SK-N-SH treated with all-trans-retinoic acid at 6 μM for 48 hours (cell line): ENCODE results near the gene FLRT2.
A peak's percentile ranks its signal among the peaks of the same experiment; 100 is the strongest.

Source experiments
- ATAC-seq: fragments of 200-7000 bp; cut with Tn5 transposase; 3 replicates; pipeline ENCODE4 v1.9.1; 2020; ENCODE audit warnings: mild to moderate bottlenecking, moderate library complexity
- BACH2 ChIP-seq: fragments of 250-450 bp; sonication (Bioruptor Pico); IDR thresholded peaks from 2 replicates; pipeline ENCODE4 v1.9.0; 2021; ENCODE audit warnings: mild to moderate bottlenecking, borderline replicate concordance
- CSDC2 ChIP-seq: fragments of 250-450 bp; sonication (Bioruptor Pico); IDR thresholded peaks from 2 replicates; pipeline ENCODE4 v1.5.0; 2020; ENCODE audit warnings: mild to moderate bottlenecking, moderate library complexity
- ESRRG ChIP-seq: fragments of 250-450 bp; sonication (Bioruptor Pico); IDR thresholded peaks from 2 replicates; pipeline ENCODE4 v1.6.1; 2021; ENCODE audit warnings: mild to moderate bottlenecking
- GLIS3 ChIP-seq: fragments of 250-450 bp; sonication (Bioruptor Pico); IDR thresholded peaks from 2 replicates; pipeline ENCODE4 v1.5.0; 2020; ENCODE audit warnings: mild to moderate bottlenecking, moderate library complexity
- ISL1 ChIP-seq: fragments of 250-450 bp; sonication (Bioruptor Pico); IDR thresholded peaks from 2 replicates; pipeline ENCODE4 v2.1.2; 2022; ENCODE audit warnings: mild to moderate bottlenecking, moderate library complexity
- OSR1 ChIP-seq: fragments of 250-450 bp; sonication (Bioruptor Pico); IDR thresholded peaks from 2 replicates; pipeline ENCODE4 v1.8.0; 2022; ENCODE audit warnings: moderate library complexity, mild to moderate bottlenecking, inconsistent platforms
- PPARA ChIP-seq: fragments of 250-450 bp; sonication (Bioruptor Pico); IDR thresholded peaks from 2 replicates; pipeline ENCODE4 v1.5.0; 2020; ENCODE audit warnings: mild to moderate bottlenecking, borderline replicate concordance
- RARB ChIP-seq: fragments of 250-450 bp; sonication (Bioruptor Pico); IDR thresholded peaks from 2 replicates; pipeline ENCODE4 v1.8.0; 2021; ENCODE audit warnings: mild to moderate bottlenecking, moderate library complexity
- SNAI2 ChIP-seq: fragments of 250-450 bp; sonication (Bioruptor Pico); IDR thresholded peaks from 2 replicates; pipeline ENCODE4 v1.5.0; 2020; ENCODE audit warnings: mild to moderate bottlenecking, moderate library complexity
- TCF4 ChIP-seq: fragments of 250-450 bp; sonication (Bioruptor Pico); IDR thresholded peaks from 2 replicates; pipeline ENCODE4 v1.8.0; 2021; ENCODE audit warnings: mild to moderate bottlenecking, moderate library complexity, borderline replicate concordance
- TOX ChIP-seq: fragments of 250-450 bp; sonication (Bioruptor Pico); IDR thresholded peaks from 2 replicates; pipeline ENCODE4 v1.8.0; 2021; ENCODE audit warnings: mild to moderate bottlenecking, moderate library complexity, borderline replicate concordance
- ZC3H10 ChIP-seq: fragments of 250-450 bp; sonication (Bioruptor Pico); IDR thresholded peaks from 2 replicates; pipeline ENCODE4 v1.5.1; 2021; ENCODE audit warnings: mild to moderate bottlenecking, moderate library complexity
- ZFP3 ChIP-seq: fragments of 250-450 bp; sonication (Bioruptor Pico); IDR thresholded peaks from 2 replicates; pipeline ENCODE4 v1.5.0; 2020; ENCODE audit warnings: mild to moderate bottlenecking, moderate library complexity
- ZFP30 ChIP-seq: fragments of 450-650 bp; formaldehyde crosslinking; IDR thresholded peaks from 2 replicates; pipeline ENCODE4 v1.5.0; 2022; ENCODE audit warnings: mild to moderate bottlenecking, moderate library complexity
- ZNF70 ChIP-seq: fragments of 450-650 bp; formaldehyde crosslinking; IDR thresholded peaks from 2 replicates; pipeline ENCODE4 v1.5.0; 2020; ENCODE audit warnings: mild to moderate bottlenecking, moderate library complexity
- ZNF8 ChIP-seq: fragments of 450-650 bp; formaldehyde crosslinking; IDR thresholded peaks from 2 replicates; pipeline ENCODE4 v1.5.0; 2020; ENCODE audit warnings: mild to moderate bottlenecking, moderate library complexity
- TF ChIP-seq, protein P1 (sequence below): fragments of 250-450 bp; sonication (Bioruptor Pico); IDR thresholded peaks from 2 replicates; pipeline ENCODE4 v1.5.0; 2020; ENCODE audit warnings: mild to moderate bottlenecking, moderate library complexity
- TF ChIP-seq, protein P2 (sequence below): fragments of 250-450 bp; sonication (Bioruptor Pico); IDR thresholded peaks from 2 replicates; pipeline ENCODE4 v1.8.0; 2021; ENCODE audit warnings: low read depth, mild to moderate bottlenecking, moderate library complexity, borderline replicate concordance
- TF ChIP-seq, protein P3 (sequence below): fragments of 250-450 bp; sonication (Bioruptor Pico); IDR thresholded peaks from 2 replicates; pipeline ENCODE4 v1.5.1; 2021; ENCODE audit warnings: mild to moderate bottlenecking, moderate library complexity
- TF ChIP-seq, protein P4 (sequence below): fragments of 250-450 bp; sonication (Bioruptor Pico); IDR thresholded peaks from 2 replicates; pipeline ENCODE4 v1.5.1; 2020; ENCODE audit warnings: low read depth, mild to moderate bottlenecking, moderate library complexity
- TF ChIP-seq, protein P5 (sequence below): fragments of 250-450 bp; sonication (Bioruptor Pico); IDR thresholded peaks from 2 replicates; pipeline ENCODE4 v1.8.0; 2020; ENCODE audit warnings: mild to moderate bottlenecking, moderate library complexity, borderline replicate concordance

The FLRT2 gene

DNA sequence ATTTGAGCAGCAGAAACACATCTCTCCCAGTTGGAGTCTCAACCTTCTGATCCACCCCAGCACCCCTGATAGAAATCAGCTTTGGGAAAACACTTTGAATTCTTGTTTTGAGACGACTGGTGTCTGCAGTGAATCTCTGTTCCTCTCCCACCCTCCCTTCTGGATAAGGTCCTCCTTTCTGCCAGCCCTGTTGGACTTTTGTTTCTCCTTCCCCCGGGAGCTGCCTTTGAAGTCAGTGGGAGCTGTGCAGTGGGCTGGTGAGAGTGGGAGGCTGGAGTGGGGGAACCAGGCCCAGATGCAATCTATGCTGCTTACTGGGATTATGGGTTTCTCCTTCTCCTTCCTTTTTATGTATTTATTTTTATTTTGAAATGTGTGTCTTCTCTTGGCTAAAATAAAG is 49.0 kb downstream of the FLRT2 start:
- TF ChIP-seq, protein P1, sequence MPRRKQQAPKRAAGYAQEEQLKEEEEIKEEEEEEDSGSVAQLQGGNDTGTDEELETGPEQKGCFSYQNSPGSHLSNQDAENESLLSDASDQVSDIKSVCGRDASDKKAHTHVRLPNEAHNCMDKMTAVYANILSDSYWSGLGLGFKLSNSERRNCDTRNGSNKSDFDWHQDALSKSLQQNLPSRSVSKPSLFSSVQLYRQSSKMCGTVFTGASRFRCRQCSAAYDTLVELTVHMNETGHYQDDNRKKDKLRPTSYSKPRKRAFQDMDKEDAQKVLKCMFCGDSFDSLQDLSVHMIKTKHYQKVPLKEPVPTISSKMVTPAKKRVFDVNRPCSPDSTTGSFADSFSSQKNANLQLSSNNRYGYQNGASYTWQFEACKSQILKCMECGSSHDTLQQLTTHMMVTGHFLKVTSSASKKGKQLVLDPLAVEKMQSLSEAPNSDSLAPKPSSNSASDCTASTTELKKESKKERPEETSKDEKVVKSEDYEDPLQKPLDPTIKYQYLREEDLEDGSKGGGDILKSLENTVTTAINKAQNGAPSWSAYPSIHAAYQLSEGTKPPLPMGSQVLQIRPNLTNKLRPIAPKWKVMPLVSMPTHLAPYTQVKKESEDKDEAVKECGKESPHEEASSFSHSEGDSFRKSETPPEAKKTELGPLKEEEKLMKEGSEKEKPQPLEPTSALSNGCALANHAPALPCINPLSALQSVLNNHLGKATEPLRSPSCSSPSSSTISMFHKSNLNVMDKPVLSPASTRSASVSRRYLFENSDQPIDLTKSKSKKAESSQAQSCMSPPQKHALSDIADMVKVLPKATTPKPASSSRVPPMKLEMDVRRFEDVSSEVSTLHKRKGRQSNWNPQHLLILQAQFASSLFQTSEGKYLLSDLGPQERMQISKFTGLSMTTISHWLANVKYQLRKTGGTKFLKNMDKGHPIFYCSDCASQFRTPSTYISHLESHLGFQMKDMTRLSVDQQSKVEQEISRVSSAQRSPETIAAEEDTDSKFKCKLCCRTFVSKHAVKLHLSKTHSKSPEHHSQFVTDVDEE (CRISPR knock-in tag), result no peak
- TF ChIP-seq ESRRG, result no peak
- no peak for ATAC-seq

DNA sequence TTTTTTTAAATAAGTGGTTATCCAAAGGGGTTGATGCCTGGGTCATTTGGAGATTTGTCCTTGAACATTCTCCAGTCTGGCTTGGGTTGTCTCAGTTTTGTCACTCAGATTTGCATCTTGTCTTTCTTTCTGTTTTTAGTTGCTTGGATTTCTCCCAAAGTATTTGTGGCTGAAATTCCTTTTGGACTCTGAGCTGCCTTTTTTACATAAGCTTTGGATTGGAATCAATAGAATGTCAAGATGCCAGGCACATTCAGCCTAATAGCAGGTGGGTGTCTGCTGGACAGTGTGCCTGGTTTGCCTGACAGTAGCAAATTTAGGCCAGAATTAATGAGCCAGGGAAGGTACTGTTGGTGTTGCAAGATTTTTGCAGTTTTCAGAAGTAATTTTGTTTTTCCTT is 50.0 kb downstream of the FLRT2 start:
- peak; percentile 37 for ATAC-seq
- TF ChIP-seq BACH2 (CRISPR knock-in tag) (no peak), ZFP3 (CRISPR knock-in tag) (no peak), ISL1 (no peak), ZNF70 (CRISPR knock-in tag) (no peak), RARB (CRISPR knock-in tag) (no peak), TOX (CRISPR knock-in tag) (no peak), ZNF8 (CRISPR knock-in tag) (no peak), OSR1 (CRISPR knock-in tag) (no peak), TCF4 (no peak), ZFP30 (CRISPR knock-in tag) (no peak), CSDC2 (no peak), GLIS3 (CRISPR knock-in tag) (no peak), ZC3H10 (CRISPR knock-in tag) (no peak), PPARA (CRISPR knock-in tag) (no peak), SNAI2 (CRISPR knock-in tag) (no peak), ESRRG (no peak)
- TF ChIP-seq, protein P2, sequence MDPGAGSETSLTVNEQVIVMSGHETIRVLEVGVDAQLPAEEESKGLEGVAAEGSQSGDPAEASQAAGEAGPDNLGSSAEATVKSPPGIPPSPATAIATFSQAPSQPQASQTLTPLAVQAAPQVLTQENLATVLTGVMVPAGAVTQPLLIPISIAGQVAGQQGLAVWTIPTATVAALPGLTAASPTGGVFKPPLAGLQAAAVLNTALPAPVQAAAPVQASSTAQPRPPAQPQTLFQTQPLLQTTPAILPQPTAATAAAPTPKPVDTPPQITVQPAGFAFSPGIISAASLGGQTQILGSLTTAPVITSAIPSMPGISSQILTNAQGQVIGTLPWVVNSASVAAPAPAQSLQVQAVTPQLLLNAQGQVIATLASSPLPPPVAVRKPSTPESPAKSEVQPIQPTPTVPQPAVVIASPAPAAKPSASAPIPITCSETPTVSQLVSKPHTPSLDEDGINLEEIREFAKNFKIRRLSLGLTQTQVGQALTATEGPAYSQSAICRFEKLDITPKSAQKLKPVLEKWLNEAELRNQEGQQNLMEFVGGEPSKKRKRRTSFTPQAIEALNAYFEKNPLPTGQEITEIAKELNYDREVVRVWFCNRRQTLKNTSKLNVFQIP (CRISPR knock-in tag), result no peak
- TF ChIP-seq, protein P3, sequence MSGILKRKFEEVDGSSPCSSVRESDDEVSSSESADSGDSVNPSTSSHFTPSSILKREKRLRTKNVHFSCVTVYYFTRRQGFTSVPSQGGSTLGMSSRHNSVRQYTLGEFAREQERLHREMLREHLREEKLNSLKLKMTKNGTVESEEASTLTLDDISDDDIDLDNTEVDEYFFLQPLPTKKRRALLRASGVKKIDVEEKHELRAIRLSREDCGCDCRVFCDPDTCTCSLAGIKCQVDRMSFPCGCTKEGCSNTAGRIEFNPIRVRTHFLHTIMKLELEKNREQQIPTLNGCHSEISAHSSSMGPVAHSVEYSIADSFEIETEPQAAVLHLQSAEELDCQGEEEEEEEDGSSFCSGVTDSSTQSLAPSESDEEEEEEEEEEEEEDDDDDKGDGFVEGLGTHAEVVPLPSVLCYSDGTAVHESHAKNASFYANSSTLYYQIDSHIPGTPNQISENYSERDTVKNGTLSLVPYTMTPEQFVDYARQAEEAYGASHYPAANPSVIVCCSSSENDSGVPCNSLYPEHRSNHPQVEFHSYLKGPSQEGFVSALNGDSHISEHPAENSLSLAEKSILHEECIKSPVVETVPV (CRISPR knock-in tag), result no peak
- TF ChIP-seq, protein P4, sequence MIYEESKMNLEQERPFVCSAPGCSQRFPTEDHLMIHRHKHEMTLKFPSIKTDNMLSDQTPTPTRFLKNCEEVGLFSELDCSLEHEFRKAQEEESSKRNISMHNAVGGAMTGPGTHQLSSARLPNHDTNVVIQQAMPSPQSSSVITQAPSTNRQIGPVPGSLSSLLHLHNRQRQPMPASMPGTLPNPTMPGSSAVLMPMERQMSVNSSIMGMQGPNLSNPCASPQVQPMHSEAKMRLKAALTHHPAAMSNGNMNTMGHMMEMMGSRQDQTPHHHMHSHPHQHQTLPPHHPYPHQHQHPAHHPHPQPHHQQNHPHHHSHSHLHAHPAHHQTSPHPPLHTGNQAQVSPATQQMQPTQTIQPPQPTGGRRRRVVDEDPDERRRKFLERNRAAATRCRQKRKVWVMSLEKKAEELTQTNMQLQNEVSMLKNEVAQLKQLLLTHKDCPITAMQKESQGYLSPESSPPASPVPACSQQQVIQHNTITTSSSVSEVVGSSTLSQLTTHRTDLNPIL, result no peak

DNA sequence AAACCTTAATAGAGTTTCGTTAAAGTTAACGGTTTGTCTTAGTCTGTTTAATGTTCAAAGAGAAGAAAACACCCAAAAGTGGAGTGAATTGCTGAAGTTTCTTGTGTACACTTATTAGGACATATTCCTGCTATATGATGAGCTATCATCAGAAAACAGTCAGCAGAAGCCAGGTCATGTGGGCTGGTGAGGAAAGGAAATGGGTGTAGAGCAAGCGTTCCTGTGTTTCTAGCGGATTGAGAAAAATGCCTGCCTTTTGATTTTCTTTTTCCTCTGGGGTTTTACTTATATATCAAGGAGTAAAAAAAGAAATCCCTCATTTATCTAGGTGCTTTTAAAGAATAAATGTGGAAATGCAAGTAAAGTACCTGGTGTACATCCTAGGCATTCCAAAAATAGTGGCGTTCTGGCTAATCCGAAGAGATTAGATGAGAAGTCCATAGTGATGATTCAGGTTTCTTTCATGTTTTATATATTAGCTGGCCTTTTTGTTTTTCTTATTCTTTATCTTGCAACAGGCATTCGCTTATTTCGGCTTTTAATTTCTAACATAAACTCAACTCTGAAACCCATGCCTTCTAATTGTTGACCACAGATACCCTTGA is 50.7 kb downstream of the FLRT2 start:
- peak; percentile 34; the same call in 1 of the 3 replicates for ATAC-seq
- TF ChIP-seq BACH2 (CRISPR knock-in tag) (no peak), ZNF70 (CRISPR knock-in tag) (no peak), ZNF8 (CRISPR knock-in tag) (no peak), TOX (CRISPR knock-in tag) (no peak), SNAI2 (CRISPR knock-in tag) (no peak), ZFP30 (CRISPR knock-in tag) (no peak), OSR1 (CRISPR knock-in tag) (no peak), ZFP3 (CRISPR knock-in tag) (no peak)
- TF ChIP-seq, protein P5, sequence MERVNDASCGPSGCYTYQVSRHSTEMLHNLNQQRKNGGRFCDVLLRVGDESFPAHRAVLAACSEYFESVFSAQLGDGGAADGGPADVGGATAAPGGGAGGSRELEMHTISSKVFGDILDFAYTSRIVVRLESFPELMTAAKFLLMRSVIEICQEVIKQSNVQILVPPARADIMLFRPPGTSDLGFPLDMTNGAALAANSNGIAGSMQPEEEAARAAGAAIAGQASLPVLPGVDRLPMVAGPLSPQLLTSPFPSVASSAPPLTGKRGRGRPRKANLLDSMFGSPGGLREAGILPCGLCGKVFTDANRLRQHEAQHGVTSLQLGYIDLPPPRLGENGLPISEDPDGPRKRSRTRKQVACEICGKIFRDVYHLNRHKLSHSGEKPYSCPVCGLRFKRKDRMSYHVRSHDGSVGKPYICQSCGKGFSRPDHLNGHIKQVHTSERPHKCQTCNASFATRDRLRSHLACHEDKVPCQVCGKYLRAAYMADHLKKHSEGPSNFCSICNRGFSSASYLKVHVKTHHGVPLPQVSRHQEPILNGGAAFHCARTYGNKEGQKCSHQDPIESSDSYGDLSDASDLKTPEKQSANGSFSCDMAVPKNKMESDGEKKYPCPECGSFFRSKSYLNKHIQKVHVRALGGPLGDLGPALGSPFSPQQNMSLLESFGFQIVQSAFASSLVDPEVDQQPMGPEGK (CRISPR knock-in tag), result no peak
- TF ChIP-seq, protein P3 (CRISPR knock-in tag), result no peak
- TF ChIP-seq, protein P2 (CRISPR knock-in tag), result no peak
